HEK293 (cell line): ENCODE results near the gene M1AP.
"Not testable (repeated sequence)": the region's sequence is repeated elsewhere in the genome, so short reads cannot be mapped to it uniquely, and the experiment has no call there.

Experiments
- ZBTB17 ChIP-seq: fragments of 450-650 bp; formaldehyde crosslinking; IDR thresholded peaks from 2 replicates; pipeline ENCODE4 v1.5.1; 2016; ENCODE audit warnings: missing biosample characterization, missing genetic modification characterization
- ZNF274 ChIP-seq, 2 experiments: fragments of 200-500 bp in 1 of 2; fragments of 450-650 bp in 1 of 2; sonication (Bioruptor generic) in 1 of 2; formaldehyde crosslinking in 1 of 2; IDR thresholded peaks; 2 replicates each; pipeline versions ENCODE4 v1.5.1 to v1.6.1; 2014 to 2016; ENCODE audit warnings: borderline replicate concordance in 1 of 2, inconsistent platforms in 1 of 2, low read length in 1 of 2, missing biosample characterization in 1 of 2, missing genetic modification characterization in 1 of 2
- ZNF311 ChIP-seq: fragments of 450-650 bp; formaldehyde crosslinking; IDR thresholded peaks from 2 replicates; pipeline ENCODE4 v1.5.1; 2017; ENCODE audit warnings: missing biosample characterization, missing genetic modification characterization, borderline replicate concordance
- ZNF660 ChIP-seq: fragments of 450-650 bp; IDR thresholded peaks from 2 replicates; pipeline ENCODE4 v1.5.1; 2018; ENCODE audit warnings: missing biosample characterization, mild to moderate bottlenecking, missing genetic modification characterization
- TF ChIP-seq, protein P1 (sequence below): fragments of 450-650 bp; formaldehyde crosslinking; IDR thresholded peaks from 2 replicates; pipeline ENCODE4 v1.5.1; 2016; ENCODE audit warnings: missing biosample characterization, missing genetic modification characterization
- TF ChIP-seq, protein P2 (sequence below): fragments of 450-650 bp; IDR thresholded peaks from 2 replicates; pipeline ENCODE4 v1.5.1; 2018; ENCODE audit warnings: missing biosample characterization, missing genetic modification characterization

DNA sequence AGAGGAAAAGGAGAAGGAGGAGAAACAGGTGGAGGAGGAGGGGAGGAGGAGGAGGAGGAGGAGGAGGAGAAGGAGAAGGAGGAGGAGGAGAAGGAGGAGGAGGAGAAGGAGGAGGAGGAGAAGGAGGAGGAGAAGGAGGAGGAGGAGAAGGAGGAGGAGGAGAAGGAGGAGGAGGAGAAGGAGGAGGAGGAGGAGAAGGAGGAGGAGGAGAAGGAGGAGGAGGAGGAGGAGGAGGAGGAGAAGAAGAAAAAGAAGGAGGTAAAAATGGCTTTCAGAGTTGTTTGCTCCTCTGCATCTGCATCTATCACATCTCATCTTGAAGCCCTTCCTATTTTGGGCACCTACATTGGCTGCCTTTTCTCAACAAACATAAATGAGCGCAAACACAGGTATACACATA is 87.1 kb downstream of the M1AP start:
- TF ChIP-seq, protein P1, sequence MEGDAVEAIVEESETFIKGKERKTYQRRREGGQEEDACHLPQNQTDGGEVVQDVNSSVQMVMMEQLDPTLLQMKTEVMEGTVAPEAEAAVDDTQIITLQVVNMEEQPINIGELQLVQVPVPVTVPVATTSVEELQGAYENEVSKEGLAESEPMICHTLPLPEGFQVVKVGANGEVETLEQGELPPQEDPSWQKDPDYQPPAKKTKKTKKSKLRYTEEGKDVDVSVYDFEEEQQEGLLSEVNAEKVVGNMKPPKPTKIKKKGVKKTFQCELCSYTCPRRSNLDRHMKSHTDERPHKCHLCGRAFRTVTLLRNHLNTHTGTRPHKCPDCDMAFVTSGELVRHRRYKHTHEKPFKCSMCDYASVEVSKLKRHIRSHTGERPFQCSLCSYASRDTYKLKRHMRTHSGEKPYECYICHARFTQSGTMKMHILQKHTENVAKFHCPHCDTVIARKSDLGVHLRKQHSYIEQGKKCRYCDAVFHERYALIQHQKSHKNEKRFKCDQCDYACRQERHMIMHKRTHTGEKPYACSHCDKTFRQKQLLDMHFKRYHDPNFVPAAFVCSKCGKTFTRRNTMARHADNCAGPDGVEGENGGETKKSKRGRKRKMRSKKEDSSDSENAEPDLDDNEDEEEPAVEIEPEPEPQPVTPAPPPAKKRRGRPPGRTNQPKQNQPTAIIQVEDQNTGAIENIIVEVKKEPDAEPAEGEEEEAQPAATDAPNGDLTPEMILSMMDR (tag by site-specific recombination): not testable (repeated sequence)
- TF ChIP-seq, protein P2, sequence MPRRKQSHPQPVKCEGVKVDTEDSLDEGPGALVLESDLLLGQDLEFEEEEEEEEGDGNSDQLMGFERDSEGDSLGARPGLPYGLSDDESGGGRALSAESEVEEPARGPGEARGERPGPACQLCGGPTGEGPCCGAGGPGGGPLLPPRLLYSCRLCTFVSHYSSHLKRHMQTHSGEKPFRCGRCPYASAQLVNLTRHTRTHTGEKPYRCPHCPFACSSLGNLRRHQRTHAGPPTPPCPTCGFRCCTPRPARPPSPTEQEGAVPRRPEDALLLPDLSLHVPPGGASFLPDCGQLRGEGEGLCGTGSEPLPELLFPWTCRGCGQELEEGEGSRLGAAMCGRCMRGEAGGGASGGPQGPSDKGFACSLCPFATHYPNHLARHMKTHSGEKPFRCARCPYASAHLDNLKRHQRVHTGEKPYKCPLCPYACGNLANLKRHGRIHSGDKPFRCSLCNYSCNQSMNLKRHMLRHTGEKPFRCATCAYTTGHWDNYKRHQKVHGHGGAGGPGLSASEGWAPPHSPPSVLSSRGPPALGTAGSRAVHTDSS: not testable (repeated sequence)
- TF ChIP-seq ZNF311 (tag by site-specific recombination); ZBTB17 (tag by site-specific recombination); ZNF274 (IDR thresholded peaks at IDR 0.05; ENCODE audit: low read length); ZNF274 (tag by site-specific recombination; IDR thresholded peaks at IDR 0.05; ENCODE audit: borderline replicate concordance); ZNF660 (tag by site-specific recombination): not testable (repeated sequence)
